Measurements from ENCODE around the gene BMPR1A.

BMPR1A gene

DNA sequence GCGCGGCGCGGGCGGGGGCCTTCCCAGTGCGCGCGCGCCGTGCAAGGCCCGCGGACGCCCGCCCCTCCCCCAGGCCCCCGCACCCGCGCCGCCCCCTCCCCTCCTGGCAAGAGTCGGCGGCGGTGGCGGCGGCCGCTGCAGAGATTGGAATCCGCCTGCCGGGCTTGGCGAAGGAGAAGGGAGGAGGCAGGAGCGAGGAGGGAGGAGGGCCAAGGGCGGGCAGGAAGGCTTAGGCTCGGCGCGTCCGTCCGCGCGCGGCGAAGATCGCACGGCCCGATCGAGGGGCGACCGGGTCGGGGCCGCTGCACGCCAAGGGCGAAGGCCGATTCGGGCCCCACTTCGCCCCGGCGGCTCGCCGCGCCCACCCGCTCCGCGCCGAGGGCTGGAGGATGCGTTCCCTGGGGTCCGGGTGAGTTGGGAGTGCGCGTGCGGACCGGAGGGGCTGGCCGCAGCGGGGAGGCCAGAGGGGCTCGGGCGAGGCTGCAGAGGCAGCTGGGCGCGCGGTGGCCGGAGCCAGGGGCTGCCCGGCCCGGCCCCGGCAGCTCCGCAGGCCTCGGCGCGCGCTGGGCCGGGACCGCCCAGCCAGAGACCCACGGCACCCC is at the start of gene BMPR1A:
Gene BMPR1A, plus strand, starts transcription at position 109 of the 602 bp plus-strand sequence. CDS start 119,400 bp downstream, outside the sequence.
- DNase-seq (ENCODE audit: low read depth, low spot score): no peak

DNA sequence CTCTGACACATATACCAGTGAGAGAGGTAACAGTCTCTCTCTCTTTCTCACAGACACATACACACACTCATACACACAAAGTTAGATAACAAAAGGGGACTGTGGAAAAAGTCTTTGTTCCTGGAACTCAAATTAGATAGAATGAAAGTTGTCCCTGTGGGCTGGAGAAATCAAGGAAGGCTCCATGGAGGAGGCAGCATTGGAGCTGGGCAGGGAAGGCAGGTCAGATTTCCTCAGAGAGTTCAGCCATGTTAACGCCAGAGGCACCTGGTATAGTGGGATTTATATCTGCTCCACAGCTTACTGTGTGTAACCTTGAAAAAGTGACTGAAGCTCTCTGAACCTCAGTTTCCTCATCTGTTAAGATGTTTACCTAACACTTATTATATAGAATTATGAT is 49.4 kb upstream of the BMPR1A start:
- DNase-seq (ENCODE audit: low read depth, low spot score): no peak

DNA sequence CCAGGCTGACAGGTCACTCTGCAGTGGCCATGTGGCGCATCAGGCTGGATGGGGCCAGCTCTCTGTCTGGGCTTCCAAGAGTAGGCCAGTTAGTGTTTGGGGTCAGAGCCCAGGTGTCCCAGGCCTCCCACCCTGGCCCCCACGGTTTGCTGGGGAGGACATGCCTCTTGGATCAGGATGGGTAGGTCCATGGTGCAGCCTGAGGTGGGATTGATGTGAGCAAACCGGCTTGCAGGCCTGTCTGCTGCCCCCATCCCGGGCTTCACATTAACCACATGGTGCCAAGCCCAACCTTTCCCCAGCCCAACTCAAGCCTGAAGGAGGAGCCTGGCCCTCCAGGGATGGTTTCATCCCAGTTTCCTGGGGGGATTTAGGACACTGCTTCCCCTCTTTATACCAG is 48.9 kb upstream of the BMPR1A start:
- DNase-seq (ENCODE audit: low read depth, low spot score): no peak

DNA sequence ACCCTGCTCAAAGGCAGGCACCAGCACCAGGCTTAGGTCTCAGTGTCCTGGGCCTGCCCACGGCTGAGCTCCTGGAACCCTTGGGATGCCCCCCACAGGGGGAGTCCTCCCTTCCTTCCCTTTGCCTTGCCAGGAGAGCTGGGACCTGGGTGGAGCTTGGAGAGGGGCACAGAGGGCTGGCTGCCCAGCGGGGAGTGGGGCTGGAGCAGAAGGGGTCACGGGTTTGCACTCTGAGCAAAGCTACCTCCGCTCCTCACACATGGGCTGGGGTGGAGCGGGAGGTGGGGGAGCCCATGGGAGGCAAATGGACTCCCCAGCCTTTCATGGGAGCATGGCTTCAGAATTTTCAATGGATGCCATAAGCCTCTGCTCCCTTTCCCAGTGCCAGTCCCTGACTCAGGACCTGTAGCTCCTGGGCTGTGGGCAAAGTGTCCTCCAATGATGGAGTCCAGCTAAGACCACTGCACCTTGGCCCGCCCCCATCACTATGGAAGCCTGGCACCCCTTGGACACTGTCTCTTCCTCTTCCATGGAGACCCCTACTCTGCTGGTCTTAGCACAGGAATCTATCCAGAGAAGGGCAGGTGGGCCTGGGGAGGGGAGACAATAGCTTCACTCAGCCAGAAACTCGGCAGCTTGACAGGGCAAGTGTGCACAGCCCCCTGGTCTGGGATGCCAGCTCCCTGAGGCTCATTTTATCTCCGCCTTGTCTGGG is 48.2 kb upstream of the BMPR1A start:
- DNase-seq (ENCODE audit: low read depth, low spot score): no peak

DNA sequence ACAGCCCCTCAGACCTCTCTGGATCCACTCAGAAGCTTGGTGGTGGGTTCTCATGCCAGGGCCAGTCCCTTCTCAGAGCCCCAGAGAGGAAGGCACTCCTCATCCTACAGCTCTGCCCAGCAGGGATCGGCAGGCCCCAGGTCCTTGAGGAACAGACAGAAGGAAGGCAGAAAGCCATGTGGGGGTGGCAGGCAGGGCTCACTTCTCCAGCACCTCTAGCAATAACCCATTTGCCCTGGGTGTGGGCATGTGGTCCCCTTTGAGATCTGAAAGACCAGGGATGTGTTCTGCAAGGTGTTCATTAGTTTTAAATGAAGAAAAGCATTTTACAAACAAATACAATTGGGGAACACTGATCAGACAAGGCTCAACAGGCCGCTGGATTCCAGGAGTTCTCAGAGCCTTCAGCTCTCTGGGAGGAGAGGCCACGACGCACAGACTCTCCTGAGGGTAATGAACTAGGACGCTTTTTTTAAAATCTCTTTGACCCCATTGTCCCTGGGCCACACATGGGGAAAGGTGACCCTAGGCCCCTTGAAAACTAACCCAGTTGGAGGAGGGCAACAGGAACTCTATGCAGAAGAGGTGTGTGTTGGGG is 47.5 kb upstream of the BMPR1A start:
- DNase-seq (ENCODE audit: low read depth, low spot score): no peak

DNA sequence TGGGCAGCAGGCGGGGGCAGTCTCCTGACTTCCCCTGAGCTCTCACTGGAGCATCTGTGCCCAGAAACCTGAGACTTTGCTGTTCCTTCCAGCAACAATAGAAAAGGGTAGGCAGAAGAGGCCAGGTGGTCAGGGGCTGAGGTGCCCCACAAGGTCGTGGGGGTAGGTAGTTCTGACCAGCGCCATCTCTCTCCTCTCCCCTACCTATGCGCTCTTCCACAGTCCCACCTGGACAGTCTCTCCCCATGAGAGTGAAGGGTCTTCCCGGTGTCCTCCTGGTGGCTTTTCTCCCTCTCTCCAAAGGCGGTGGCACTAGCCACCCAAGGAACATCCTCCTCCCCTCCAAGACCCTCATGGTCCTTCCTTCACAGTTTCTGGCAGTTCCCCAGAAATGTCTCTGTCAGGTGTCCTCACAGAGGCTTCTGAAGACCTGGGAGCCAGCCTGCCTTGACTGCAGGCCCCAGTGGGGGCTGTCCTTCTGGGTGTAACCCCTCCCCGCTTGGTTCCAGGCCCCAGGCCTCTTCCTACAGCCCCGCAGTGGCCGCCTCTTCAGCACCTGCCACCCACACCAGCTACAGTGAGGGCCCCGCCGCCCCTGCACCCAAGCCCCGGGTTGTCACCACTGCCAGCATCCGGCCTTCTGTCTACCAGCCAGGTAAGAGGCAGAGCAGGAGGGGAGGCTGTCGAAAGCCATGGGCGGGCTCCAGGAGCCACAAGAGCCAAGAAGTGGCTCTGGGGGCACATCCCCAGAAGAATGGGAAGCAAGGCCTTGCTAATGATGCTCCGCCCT is 46.8 kb upstream of the BMPR1A start:
- no peak for DNase-seq (ENCODE audit: low read depth, low spot score)

DNA sequence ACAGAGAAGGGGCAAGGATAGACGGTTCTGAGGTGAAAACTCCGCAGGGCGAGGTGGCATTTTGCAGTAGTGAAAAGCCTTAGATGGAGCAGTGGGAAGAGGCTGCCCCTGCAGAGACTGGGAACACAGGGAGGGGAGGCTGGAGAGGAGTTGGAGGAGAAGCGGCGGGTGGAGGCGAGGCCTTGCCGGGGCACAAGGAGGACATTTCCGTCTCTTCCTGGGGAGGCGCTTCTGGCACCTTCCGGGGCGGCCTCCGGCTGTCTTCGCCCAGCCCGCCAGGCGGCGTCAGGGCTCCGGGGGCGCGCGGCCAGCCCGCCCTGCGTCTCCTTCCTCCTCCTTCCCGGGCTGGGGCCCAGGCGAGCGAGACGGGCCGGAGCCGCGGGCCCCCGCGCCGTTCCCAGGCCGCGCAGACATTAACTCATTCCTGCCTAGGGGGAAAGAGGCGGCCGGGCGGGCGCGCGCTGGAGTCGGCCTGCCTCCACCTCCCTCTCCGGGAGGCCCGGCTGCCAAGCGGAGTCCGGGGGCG is 45.4 kb upstream of the BMPR1A start:
- DNase-seq (ENCODE audit: low read depth, low spot score): peak; percentile 59

DNA sequence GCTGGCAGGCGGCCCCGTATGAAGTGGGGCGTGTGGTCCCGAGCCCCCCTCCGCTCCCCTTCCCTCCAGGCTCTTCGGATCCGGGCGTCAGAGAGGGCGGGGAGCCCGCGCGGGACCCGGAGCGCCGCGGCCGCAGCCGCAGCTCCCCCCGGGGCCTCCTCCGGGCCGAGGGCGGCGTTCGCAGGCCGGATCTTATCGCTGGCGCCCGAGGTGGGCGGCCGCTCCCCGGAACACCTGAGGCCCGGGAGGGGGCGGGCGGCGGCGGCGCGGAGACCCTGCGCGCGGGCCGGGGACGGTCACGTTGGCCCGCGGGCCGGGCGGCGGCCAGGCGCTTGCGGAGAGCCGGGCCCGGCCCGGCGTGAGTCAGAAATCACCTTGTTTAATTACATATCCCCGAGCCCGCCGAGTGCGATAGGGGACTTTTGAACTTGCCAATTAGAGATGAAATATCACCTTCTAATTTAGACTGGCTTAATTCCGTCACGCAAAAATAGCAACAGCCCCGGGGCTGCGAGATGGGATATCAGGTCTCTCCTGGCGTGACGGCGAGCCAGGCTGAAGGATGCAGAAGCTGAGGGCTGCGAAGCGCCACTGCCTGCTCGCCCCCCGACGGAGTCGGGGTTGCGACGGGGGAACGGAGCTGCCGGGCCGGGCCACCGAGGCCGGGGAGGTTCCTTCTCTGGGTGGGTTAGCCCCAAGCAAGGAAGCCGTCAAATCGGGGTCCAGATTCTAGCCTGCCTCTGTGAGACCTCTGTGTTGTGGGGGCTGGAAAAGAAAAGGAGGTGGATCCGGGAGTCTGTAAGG is 44.7 kb upstream of the BMPR1A start:
- no peak for DNase-seq (ENCODE audit: low read depth, low spot score)

DNA sequence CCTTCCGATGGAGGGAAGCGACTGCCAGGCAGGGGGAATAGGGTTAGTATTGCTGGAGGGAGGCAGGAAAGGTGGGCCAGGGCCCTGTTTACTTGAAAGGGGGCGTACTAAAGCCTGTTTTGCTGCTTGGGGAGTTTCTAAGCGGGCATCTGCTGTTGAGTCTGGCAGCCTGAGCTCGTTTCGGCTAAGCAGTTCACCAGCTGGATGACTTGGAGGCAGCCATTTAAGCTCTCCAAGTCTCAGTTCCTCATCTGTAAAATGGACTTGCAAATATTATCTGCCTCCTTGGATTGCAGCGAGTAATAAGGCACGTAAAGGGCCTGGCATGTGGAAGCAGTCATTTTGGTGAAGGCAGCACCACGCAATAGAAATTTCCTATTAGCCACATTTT is 44.1 kb upstream of the BMPR1A start:
- DNase-seq (ENCODE audit: low read depth, low spot score): no peak

DNA sequence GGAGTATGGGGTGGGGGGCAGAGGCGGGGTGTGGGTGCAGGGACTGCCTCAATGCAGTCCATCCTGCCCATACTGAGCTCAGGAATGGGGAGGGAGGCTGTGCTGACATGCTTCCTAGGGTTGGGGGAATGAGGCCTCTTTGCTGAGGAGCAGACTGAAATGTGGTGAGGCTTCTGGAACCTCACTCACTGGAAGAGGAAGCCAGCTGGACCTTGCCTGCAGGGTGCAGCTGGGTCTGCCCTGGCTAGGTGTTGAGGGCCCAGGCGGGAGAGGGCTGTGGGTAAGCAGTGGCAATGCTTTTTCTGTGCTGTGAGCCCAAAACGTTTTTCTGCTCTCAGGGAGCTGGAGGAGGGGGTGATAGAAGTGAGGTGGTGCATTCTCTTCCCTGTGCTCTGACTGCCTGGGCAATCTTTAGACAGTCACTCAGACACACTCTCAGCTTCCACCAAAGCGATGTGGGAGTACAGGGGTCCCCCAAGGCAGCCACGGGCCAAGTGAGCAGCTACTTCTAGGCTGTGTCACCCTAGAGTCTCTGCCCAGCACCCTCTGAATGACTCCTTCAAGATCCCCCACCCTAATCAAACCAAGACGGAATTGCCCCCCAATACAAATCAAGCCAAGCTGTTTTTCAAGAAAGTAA is 41.1 kb upstream of the BMPR1A start:
- no peak for DNase-seq (ENCODE audit: low read depth, low spot score)

DNA sequence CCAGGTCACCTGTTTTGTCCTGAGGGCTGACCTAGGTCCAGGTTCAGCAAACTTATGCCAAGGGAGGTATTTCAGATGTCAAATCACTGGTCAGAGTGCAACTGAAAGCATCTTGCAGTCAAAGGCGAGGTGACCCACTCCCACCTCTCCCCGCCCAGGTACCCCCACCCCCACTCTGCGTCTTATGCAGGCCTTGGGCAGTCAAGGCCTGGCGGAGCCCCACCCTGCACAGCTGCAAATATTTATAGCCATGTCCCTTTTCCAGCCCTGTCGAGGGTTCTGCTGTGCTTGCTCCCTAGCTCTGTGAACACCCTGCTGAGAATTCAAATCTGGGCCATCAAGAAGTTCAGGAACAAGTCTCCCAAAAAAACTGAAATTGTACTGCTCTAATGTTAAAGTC is 40.6 kb upstream of the BMPR1A start:
- DNase-seq (ENCODE audit: low read depth, low spot score): no peak

DNA sequence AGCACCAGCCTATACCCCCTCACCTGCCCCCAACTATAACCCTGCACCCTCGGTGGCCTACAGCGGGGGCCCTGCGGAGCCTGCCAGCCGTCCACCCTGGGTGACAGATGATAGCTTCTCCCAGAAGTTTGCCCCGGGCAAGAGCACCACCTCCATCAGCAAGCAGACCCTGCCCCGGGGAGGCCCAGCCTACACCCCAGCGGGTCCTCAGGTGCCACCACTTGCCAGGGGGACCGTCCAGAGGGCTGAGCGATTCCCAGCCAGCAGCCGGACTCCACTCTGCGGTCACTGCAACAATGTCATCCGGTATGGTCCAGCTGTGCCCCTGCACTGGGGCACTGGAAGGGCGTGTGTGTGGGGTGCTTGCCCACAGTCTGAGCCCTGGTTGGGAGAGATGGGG is 40.0 kb upstream of the BMPR1A start:
- DNase-seq (ENCODE audit: low read depth, low spot score): no peak

DNA sequence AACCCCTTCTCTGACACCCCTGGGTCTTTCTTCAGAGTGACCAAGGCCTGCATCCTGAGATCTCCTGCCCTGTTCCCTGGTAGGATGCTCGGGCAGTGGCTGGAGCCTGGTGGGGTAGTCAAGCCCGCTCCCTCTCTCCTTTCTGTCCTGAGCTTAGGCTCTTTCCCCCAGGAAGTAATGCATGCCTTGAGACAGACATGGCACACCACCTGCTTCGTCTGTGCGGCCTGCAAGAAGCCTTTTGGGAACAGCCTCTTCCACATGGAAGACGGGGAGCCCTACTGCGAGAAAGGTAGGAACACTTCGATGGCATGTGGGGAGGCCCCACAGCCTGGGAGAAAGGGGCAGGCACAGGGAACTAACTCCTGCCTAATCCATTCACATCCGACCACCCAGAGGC is 37.9 kb upstream of the BMPR1A start:
- DNase-seq (ENCODE audit: low read depth, low spot score): no peak

DNA sequence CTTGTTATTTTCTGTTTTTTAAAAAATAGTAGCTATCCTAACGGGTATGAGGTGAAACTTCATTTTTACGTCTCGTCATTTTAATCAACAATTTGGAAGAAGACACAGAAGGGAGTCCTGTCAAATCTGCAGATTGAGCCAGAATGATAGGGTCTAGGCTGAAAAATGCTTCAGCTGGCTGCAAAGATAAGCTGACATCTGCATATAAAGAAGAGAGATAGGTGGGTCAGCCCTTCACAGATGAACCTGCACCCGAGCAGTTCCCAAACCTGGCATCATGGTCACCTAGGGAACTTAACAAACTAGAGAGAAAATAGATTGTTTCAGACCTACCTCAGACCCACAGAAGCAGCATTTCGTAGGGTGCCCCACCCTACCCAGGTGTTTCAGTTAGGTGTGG is 35.2 kb upstream of the BMPR1A start:
- DNase-seq (ENCODE audit: low read depth, low spot score): no peak

DNA sequence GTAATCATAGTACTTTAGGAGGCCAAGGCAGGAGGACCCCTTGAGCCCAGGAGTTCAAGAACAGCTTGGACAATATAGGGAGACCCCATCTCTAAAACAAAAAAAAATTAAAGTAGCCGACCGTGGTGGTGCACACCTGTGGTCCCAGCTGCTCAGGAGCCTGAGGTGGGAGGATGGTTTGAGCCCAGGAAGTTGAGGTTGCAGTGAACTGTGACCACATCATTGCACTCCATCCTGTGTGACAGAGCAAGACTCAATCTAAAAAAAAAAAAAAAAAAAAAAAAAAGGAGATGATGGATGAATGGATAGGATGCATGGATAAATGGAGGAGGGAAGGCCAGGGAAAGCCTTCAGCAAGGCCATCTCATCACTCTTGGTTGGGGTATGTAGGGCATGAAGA is 33.4 kb upstream of the BMPR1A start:
- DNase-seq (ENCODE audit: low read depth, low spot score): no peak

DNA sequence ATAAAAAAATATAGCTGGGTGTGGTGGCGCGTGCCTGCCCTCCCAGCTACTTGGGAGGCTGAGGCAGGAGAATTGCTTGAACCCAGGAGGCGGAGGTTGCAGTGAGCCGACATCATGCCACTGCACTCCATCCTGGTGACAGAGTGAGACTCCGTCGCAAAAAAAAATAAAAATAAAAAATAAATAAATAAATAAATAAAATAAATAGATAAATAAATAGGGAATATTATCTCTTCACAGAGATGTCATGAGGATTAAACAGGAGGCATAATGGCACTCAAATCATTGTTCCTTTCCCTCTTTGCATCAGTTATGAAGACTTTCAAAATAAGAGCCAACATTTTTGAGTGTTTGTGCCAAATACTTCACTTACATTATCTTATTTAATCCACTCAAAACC is 32.0 kb upstream of the BMPR1A start:
- DNase-seq (ENCODE audit: low read depth, low spot score): no peak

DNA sequence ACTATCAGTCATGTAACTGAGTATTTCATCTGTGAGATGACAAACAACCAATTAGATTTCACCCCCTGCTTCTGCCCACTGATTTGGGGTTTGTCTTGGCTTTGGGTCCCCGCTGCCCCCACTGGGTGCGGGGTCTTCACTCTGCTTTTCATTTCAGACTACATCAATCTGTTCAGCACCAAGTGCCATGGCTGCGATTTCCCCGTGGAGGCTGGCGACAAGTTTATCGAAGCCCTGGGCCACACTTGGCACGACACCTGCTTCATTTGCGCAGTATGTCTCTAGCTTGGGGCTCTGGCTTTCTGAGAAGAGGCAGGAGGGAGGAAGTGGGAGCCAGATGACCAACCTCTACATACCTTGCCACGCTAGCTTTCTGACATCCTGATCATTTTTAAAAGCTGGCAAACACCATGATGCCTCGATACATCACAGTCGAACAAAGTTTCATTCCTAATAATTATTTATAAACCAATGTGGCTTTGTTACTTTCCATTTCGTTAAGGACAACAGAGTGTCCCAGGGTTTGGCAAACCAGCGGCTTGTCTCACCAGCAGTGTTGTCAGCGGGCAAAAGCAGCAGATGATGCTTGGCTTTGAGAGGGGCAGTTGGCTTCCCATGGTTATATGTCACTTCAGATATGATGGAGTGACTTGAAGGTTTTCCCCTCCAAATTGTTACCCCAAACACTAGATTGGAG is 30.3 kb upstream of the BMPR1A start:
- no peak for DNase-seq (ENCODE audit: low read depth, low spot score)

DNA sequence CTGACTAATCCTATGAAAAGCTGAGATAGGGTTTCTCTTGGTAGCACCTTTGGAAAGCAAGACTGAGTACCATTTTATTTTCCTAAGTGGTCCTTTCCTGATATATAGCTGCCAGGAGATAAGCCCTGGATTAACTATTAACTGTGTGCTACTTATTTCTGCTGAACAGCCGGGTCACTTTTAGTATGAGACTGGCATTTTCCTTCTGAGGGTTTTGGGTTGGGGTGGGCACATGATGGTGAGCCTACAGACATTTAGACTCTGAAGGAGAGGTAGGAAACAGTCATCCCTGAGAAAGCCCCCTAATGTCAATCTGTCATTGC is 29.8 kb upstream of the BMPR1A start:
- DNase-seq (ENCODE audit: low read depth, low spot score): no peak

DNA sequence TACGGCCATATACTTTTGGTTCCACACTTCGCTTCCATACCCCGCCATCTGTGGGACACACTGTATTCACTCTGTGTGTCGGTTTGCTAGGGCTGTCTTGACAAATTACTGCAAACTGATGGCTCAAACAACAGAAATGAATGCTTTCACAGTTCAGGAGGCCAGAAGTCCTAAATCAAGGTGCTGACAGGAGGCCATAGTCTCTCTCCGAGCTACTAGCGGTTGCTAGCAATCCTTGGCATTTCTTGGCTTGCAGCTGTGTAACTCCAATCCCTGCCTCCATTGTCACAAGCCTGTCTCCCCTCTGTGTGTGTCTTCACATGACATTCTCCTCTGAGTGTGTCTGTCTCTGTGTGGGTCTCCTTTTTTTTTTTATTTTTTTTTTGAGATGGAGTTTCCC is 28.9 kb upstream of the BMPR1A start:
- no peak for DNase-seq (ENCODE audit: low read depth, low spot score)

DNA sequence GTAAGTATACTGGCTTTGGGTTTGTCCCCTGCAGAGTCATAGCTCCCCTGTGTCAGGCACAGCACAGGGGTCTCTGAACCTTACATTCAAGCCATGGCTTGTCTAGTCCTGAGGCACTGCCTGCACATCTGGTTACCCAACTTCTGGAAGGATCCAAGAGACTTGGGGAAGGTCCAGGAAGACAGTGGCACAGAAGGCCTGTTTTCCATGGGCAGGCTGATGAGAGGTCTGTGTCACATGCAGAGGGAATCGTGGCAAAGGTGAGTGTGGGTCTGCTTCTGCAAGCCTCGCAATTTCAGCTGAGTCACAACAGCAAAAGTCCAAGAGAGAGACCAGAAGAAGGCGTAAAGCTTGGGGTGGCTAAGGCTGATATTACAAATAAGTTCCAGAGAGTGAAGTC is 28.4 kb upstream of the BMPR1A start:
- no peak for DNase-seq (ENCODE audit: low read depth, low spot score)

All from activated naive CD8-positive, alpha-beta T cell treated with anti-CD3 and anti-CD28 coated beads, Interleukin-2, amount 50 U/mL, for 16 hours (primary cell).